HAP-1 (cell line): ENCODE data around the gene ATP5PO.
A peak's percentile ranks its signal among the peaks of the same experiment; 100 is the strongest.
"Not testable (repeated sequence)": the region's sequence is repeated elsewhere in the genome, so short reads cannot be mapped to it uniquely, and the experiment has no call there.

Experiments
- DNase-seq, 2 experiments: peaks; one replicate each; pipeline ENCODE4 v3.0.0-alpha.2; 2016 to 2020; ENCODE audit warnings: low spot score in 2 of 2
- H3K27me3 ChIP-seq: fragments of 250-450 bp; sonication (Bioruptor Pico); 2 replicates; pipeline ENCODE4 v1.5.1; 2020; ENCODE audit warnings: low read depth, mild to moderate bottlenecking, moderate library complexity
- H3K36me3 ChIP-seq: fragments of 250-450 bp; sonication (Bioruptor Pico); replicated peaks from 2 replicates; pipeline ENCODE4 v1.5.1; 2020; ENCODE audit warnings: mild to moderate bottlenecking
- H3K4me1 ChIP-seq: fragments of 250-450 bp; sonication (Bioruptor Pico); 2 replicates; pipeline ENCODE4 v1.5.1; 2020; ENCODE audit warnings: mild to moderate bottlenecking
- H3K4me3 ChIP-seq: fragments of 250-450 bp; sonication (Bioruptor Pico); 2 replicates; pipeline ENCODE4 v1.5.1; 2020; ENCODE audit warnings: mild to moderate bottlenecking, moderate library complexity
- H3K9me3 ChIP-seq: fragments of 250-450 bp; sonication (Bioruptor Pico); 2 replicates; pipeline ENCODE4 v1.5.1; 2020; ENCODE audit warnings: mild to moderate bottlenecking, moderate library complexity
- in situ Hi-C: fragments of 300-500 bp; cut with MboI; formaldehyde crosslinking; loops from 3 replicates; pipeline ENCODE4 v1.14.3; 2020; ENCODE audit warnings: low sequenced_read_pairs, inconsistent platforms, mixed read lengths

ATP5PO gene

DNA sequence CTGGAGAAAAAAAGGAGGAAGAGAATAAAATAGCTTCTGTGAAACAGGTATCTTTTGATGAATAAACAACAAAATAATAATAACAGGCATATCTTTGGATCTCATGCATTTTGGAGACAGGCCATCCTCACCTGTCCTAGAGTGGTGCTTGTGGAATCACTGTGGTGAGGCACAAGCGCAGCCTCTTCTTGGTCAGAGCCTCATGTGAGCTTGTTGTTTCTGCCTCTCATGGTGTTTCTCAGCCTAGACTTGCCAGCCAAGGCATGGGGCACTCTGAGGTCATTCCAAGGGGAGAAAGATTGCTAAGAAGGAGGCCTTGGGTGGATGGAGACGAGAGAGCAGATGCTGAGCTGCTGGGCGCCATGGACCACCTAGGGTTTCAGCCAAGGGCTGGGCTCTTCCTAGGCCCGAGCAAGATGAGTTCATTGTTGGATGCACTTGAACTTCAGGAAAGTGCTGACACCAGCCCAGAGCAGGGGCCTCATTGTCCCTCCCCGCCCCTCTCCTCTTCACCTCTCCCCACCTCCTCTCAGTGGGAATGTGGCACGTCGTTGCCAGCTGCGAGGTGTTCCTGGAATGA is 49.5 kb downstream of the ATP5PO start:
- no peaks in the 10 kb centered on the region for H3K36me3 ChIP-seq
- no peak overlapping the region for H3K4me3 ChIP-seq
- DNase-seq, result no peak
- H3K9me3 ChIP-seq, result no peaks in the 10 kb centered on the region
- in situ Hi-C loops, result no loop called here
- no peaks in the 10 kb centered on the region; the same call in 1 of the 2 replicates for H3K4me1 ChIP-seq
- no peaks in the 10 kb centered on the region for H3K27me3 ChIP-seq

DNA sequence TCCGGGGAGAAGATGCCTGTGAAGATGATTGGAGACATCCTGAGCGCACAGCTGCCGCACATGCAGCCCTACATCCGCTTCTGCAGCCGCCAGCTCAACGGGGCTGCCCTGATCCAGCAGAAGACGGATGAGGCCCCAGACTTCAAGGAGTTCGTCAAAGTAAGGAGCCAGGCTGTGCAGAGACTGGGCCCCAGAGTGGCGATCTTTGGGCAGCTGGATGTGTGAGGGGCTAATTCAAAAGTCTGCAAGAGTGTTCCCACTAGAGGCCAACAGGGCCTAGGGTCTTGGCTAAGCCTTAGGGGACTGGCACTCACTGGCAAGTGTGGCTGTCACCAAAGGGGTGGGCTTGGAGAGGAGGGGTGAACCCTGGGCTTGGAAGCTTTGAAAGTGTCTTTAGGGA is 50.4 kb downstream of the ATP5PO start:
- H3K36me3 ChIP-seq, result no peaks in the 10 kb centered on the region
- in situ Hi-C loops, result no loop called here
- no peaks in the 10 kb centered on the region for H3K27me3 ChIP-seq
- DNase-seq, result no peak
- no peaks in the 10 kb centered on the region; the same call in 1 of the 2 replicates for H3K4me1 ChIP-seq
- no peaks in the 10 kb centered on the region for H3K9me3 ChIP-seq
- H3K4me3 ChIP-seq, result no peak overlapping the region

- Histone ChIP-seq H3K9me3 (no peaks in the 10 kb centered on the region), H3K4me3 (no peak overlapping the region), H3K27me3 (no peaks in the 10 kb centered on the region), H3K4me1 (no peaks in the 10 kb centered on the region), H3K36me3 (no peaks in the 10 kb centered on the region)
- DNase-seq, result no peak
- in situ Hi-C loops, result no loop called here
These were observed 51.5 kb downstream of the ATP5PO start for GRCh38 chr21:33864150-33864549.

DNA sequence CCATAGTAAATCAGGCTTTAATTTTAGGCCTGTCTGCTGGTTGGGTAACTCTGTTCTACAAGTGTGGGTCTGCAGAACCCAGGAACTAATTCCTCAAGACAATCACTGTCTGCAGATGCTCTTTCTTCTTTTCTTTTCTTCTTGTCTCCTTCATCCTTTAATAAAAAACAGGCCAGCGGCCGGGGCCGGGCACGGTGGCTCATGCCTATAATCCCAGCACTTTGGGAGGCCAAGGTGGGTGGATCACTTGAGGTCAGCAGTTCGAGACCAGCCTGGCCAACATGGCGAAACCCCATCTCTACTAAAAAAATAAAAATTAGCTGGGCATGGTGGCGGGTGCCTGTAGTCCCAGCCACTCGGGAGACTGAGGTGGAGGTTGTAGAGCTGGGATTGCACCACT is 52.4 kb downstream of the ATP5PO start:
- DNase-seq, H3K9me3 ChIP-seq, H3K4me3 ChIP-seq, H3K27me3 ChIP-seq, H3K36me3 ChIP-seq, in situ Hi-C loops, H3K4me1 ChIP-seq: not testable (repeated sequence)

GRCh38 chr21:33861125-33861524 is 54.5 kb downstream of the ATP5PO start:
- no peak overlapping the region for H3K4me3 ChIP-seq
- H3K27me3 ChIP-seq, result no peaks in the 10 kb centered on the region
- no peaks in the 10 kb centered on the region for H3K4me1 ChIP-seq
- no peaks in the 10 kb centered on the region for H3K9me3 ChIP-seq
- in situ Hi-C loops, result no loop called here
- no peaks in the 10 kb centered on the region for H3K36me3 ChIP-seq
- no peak for DNase-seq

GRCh38 chr21:33860332-33860879 is 55.2 kb downstream of the ATP5PO start:
- Histone ChIP-seq H3K4me1 (no peaks in the 10 kb centered on the region), H3K4me3 (no peak overlapping the region), H3K36me3 (no peaks in the 10 kb centered on the region), H3K27me3 (no peaks in the 10 kb centered on the region), H3K9me3 (no peaks in the 10 kb centered on the region)
- no peak for DNase-seq
- in situ Hi-C loops, result no loop called here

DNA sequence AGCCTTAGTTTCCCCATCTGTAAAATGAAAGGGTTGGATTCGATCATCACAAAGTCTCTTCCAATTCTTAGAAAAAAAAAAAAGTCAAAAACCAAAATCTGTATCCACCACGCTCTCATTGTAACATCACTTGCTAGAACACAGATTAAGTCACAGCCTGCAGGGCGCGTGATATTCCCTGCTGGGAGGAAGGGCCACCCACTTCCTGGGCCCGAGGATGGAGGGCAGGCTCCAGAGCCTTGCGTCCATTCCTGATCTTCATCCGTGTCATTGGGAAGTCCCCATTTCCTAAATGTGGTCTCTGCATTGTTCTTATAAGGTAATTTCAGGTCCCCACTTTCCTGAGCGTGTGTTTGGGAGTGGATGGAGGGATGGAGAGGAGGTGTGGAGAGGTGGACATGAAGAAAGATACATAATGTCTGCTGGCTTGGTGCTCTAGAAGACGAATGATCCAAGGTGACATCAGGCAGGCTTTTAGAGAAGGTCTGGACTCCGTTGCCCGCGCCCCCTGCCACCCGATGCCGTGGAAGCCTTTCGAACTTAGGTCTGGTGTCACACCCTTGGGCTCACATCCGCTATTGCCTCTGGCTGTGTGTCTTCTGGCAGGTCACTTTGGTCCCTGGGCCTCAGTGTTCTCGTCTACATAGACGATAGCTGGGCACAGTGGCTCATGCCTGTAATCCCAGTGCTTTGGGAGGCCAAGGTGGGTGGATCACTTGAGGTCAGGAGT is 56.1 kb downstream of the ATP5PO start:
- no peaks in the 10 kb centered on the region for H3K36me3 ChIP-seq
- no peak for DNase-seq
- no peaks in the 10 kb centered on the region for H3K4me1 ChIP-seq
- in situ Hi-C loops, result no loop called here
- no peaks in the 10 kb centered on the region for H3K9me3 ChIP-seq
- H3K27me3 ChIP-seq, result no peaks in the 10 kb centered on the region
- H3K4me3 ChIP-seq, result no peak overlapping the region

GRCh38 chr21:33858667-33859372 is 56.8 kb downstream of the ATP5PO start:
- DNase-seq, result no peak
- Histone ChIP-seq H3K4me3 (no peak overlapping the region), H3K9me3 (no peaks in the 10 kb centered on the region), H3K36me3 (no peaks in the 10 kb centered on the region), H3K27me3 (no peaks in the 10 kb centered on the region), H3K4me1 (no peaks in the 10 kb centered on the region)
- in situ Hi-C loops, result no loop called here

DNA sequence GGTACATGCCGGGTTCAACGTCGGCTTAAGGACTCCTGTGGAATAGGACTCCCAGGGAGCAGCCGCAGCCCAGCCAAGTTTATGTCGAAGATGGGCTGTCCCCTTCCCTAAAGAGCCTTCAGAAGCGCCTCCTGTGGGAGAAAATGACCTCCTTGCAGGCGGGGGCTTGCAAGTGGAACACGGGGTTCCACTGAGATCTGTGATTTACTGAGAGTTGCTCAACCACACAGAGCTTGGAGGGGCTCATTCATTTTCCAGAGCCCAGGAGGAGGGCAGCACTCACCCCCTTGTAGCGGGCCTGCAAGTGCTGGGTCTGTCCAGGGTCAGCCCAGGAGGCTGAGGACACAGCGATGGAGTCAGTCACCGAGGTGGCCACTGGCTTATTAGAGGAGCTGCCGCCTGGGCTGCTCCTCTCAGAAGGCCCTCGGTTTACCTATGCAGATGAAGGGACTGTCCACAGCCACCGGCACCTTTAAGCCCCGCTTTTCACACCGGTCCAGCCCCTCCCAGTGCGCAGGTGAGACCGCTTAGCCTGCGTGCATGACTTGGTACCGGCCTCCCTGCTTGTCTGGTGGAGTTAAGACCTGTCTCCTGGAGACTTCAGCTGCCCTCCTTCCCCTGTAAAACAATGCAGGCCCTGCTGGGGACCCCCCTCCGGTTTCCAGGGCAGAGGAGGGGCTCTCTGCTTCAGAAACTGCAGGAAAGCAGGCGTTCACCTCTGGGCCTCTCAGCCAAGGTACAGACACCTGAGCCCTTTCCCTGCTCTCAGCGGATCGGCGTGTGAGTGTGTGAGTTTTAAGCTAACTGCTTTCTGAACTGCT is 57.5 kb downstream of the ATP5PO start:
- in situ Hi-C loops, result no loop called here
- DNase-seq, result no peak
- Histone ChIP-seq H3K4me3 (no peak overlapping the region), H3K9me3 (no peaks in the 10 kb centered on the region), H3K27me3 (no peaks in the 10 kb centered on the region), H3K4me1 (no peaks in the 10 kb centered on the region), H3K36me3 (no peaks in the 10 kb centered on the region)

- in situ Hi-C loops, result no loop called here
- no peaks in the 10 kb centered on the region for H3K4me1 ChIP-seq
- no peak overlapping the region for H3K4me3 ChIP-seq
- H3K27me3 ChIP-seq, result no peaks in the 10 kb centered on the region
- no peaks in the 10 kb centered on the region for H3K9me3 ChIP-seq
- no peaks in the 10 kb centered on the region for H3K36me3 ChIP-seq
- no peak for DNase-seq
These were observed 58.6 kb downstream of the ATP5PO start for GRCh38 chr21:33856893-33857527.

DNA sequence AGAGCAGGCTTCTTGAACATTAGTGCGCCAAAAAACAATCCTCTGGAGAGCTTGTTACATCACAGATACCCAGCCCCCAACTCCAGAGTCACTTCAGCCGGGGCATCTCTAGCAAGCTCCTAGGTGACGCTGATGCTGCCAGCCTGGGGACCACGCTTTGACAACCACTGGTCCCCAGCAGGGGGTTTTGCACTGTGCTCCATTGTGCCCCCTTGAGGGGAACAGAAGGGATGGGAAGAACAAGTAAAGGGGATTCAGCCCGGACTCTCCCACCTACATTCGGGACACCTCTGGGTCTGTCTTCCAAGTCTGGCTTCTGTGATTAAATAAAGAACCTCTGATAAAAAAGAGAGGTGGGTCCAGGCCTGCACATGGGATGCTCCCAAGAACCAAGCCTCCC is 60.4 kb downstream of the ATP5PO start:
- DNase-seq, result no peak
- H3K4me3 ChIP-seq, result no peak overlapping the region
- H3K27me3 ChIP-seq, result no peaks in the 10 kb centered on the region
- no peaks in the 10 kb centered on the region for H3K36me3 ChIP-seq
- H3K4me1 ChIP-seq, result no peaks in the 10 kb centered on the region
- no peaks in the 10 kb centered on the region for H3K9me3 ChIP-seq
- in situ Hi-C loops, result no loop called here

DNA sequence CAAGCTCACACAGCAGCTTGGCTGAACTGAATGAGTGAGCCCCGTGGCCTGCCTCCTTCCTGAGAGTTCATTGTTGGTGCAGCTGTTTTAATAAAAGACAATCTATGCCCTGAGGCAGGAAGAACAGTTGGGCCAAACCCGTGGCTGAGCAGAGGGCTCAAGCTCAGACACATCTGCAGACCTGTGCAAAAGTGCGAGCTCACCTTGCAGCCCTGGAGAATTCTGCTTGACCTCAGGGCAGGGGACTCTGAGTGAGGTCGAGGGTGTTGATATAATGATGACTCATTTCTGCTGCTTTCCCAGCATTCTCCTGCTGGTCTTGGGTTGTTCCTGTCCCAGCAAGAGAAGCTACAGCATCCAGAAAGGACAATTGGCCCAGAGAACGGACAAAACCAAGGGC is 61.0 kb downstream of the ATP5PO start:
- Histone ChIP-seq H3K4me1 (no peaks in the 10 kb centered on the region), H3K9me3 (no peaks in the 10 kb centered on the region), H3K27me3 (no peaks in the 10 kb centered on the region), H3K4me3 (no peak overlapping the region), H3K36me3 (no peaks in the 10 kb centered on the region)
- in situ Hi-C loops, result no loop called here
- peak in 1 of 2 experiments; percentile 30 for DNase-seq
